Aorta (tissue), 5 donors: Measurements from ENCODE around the gene ABHD16B. TPM values are rescaled to one million over a fixed set of nuclear protein-coding genes. Genes with fewer than 3 reads are reported as not detected.

Experiments used
- ATAC-seq: fragments of 200-7000 bp; cut with Tn5 transposase; one replicate; pipeline ENCODE4 v1.9.1; 2022; ENCODE audit warnings: moderate library complexity; ENCODE audit not compliant: low FRiP score
- DNase-seq, 2 donors: peaks; one replicate each; pipeline ENCODE4 v3.0.0-alpha.2; 2020
- H3K27ac ChIP-seq, 2 donors: one replicate each; pipeline ENCODE4 v1.5.1; 2013; ENCODE audit warnings: low read length in 2 of 2, mild to moderate bottlenecking in 2 of 2, moderate library complexity in 2 of 2, control low read depth in 1 of 2, inconsistent platforms in 1 of 2, low read depth in 1 of 2
- H3K27me3 ChIP-seq, 2 donors: one replicate each; pipeline ENCODE4 v1.6.1; 2013; ENCODE audit warnings: control low read depth in 1 of 2, low read length in 1 of 2, mild to moderate bottlenecking in 1 of 2, moderate library complexity in 1 of 2; ENCODE audit not compliant: insufficient read depth in 2 of 2, control insufficient read depth in 1 of 2
- H3K36me3 ChIP-seq, 2 donors: one replicate each; pipeline ENCODE4 v1.6.1; 2013; ENCODE audit warnings: control low read depth in 1 of 2, low read length in 1 of 2, mild to moderate bottlenecking in 1 of 2; ENCODE audit not compliant: insufficient read depth in 2 of 2, control insufficient read depth in 1 of 2
- H3K4me1 ChIP-seq, 2 donors: one replicate each; pipeline ENCODE4 v1.6.1; 2013; ENCODE audit warnings: low read length in 2 of 2, control low read depth in 1 of 2, mild to moderate bottlenecking in 1 of 2, moderate library complexity in 1 of 2; ENCODE audit not compliant: insufficient read depth in 2 of 2, control insufficient read depth in 1 of 2
- H3K4me3 ChIP-seq, 2 donors: one replicate each; pipeline ENCODE4 v1.5.1; 2013; ENCODE audit warnings: low read length in 2 of 2, control low read depth in 1 of 2, mild to moderate bottlenecking in 1 of 2
- H3K9me3 ChIP-seq: one replicate; pipeline ENCODE4 v1.6.1; 2013; ENCODE audit warnings: mild to moderate bottlenecking, low read length; ENCODE audit not compliant: control insufficient read depth
- WGBS, 2 donors: extraction: QIAGEN DNeasy Blood & Tissue Kit; methylation state at CpG; one replicate each; pipeline ENCODE4 v1.1.7; 2013; 5-methylcytosine and 5-hydroxymethylcytosine counted together
- intact Hi-C, 2 donors: fragments of 100-400 bp; cut with DNase I; formaldehyde crosslinking; loops; one replicate each; pipeline versions ENCODE4 v1.14.2 to v1.15.0; 2022
- polyA plus RNA-seq, 2 donors: library from polyadenylated mRNA; stranded (reverse); fragments of 200-250 nt; gene quantifications; one replicate each; pipeline ENCODE4 v1.2.3, GENCODE V29; 2013
- total RNA-seq, 2 donors: library from RNA; stranded (reverse); fragmentation: NEBNext Ultra II Directional; extraction: Animal tissue kit (Norgen Biotek cat#: 25700); gene quantifications; one replicate each; pipeline ENCODE4 v1.2.1, GENCODE V29; 2021
- donor health status: healthy with polysubstance abuse.
- donor health status: Bipolar disorder and iron deficiency.
- donor health status: DM: no; HTN: no; CAD: no.
- donor health status: DM: no; HTN: no; CAD: no.
- donor health status: DM: yes; HTN: yes; CAD: no.

ABHD16B gene
- total and polyA plus RNA-seq, 4 donors, result 0.38 TPM; not detected in 3

DNA sequence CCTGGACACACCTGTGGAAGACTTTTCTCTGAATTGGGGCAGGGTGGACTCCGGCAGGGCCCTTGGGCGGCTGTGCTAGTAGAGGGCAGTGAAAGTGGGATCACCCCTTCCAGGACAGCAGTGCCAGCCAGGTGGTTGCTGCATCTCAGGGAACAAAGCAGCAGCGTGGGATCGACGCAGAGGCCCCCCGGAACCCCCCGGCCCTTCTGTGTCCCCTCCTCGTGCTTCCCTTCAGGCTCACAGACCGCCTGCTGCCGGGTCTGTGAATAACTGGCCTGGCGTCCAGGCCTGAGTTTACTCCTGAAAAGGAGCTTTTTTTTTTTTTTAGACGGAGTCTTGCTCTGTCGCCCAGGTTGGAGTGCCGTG is 24.7 kb downstream of the ABHD16B start:
- intact Hi-C loops, result no loop called here
- WGBS, 2 donors, result 93 to 98% methylated on average over 14 of the region's 14 CpGs

DNA sequence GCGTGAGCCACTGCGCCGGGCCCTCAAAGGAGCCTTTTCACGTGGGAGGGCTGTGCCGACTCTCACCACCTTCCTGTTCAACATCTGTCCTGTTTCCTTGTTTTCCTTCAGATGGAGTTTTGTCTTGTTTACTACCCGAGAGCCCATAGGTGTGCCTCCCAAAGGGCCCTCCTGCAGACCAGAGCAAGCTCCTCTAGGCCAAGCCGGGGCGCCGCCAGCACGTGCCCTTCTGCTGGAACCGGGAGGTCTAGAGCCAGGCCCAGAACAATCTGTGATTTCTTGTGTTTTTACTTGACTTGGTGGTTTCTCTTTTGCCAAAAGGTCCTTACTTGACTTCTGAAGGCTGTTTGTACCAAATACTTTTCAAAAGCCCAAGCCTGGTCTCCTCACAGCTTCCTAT is 25.6 kb downstream of the ABHD16B start:
- Histone ChIP-seq H3K27me3 (no peaks in the 10 kb centered on the region), H3K4me3 (no peak overlapping the region), H3K4me1 (no peaks in the 10 kb centered on the region), H3K9me3 (no peaks in the 10 kb centered on the region), H3K36me3 (peaks cover 0 to 13% of the 10 kb centered on the region in 2 donors), H3K27ac (no peak overlapping the region)
- 90 to 93% methylated on average over 11 of the region's 11 CpGs for WGBS, 2 donors
- intact Hi-C loops, result no loop called here
- DNase-seq (no peak), ATAC-seq (no peak)

More for the DNA sequence above, 24.7 kb downstream of the ABHD16B start:
- Histone ChIP-seq H3K9me3 (no peaks in the 10 kb centered on the region), H3K27ac (no peak overlapping the region), H3K36me3 (peaks cover 0 to 11% of the 10 kb centered on the region in 2 donors), H3K27me3 (no peaks in the 10 kb centered on the region), H3K4me3 (no peak overlapping the region), H3K4me1 (no peaks in the 10 kb centered on the region)
- ATAC-seq, result no peak
- DNase-seq, result no peak

DNA sequence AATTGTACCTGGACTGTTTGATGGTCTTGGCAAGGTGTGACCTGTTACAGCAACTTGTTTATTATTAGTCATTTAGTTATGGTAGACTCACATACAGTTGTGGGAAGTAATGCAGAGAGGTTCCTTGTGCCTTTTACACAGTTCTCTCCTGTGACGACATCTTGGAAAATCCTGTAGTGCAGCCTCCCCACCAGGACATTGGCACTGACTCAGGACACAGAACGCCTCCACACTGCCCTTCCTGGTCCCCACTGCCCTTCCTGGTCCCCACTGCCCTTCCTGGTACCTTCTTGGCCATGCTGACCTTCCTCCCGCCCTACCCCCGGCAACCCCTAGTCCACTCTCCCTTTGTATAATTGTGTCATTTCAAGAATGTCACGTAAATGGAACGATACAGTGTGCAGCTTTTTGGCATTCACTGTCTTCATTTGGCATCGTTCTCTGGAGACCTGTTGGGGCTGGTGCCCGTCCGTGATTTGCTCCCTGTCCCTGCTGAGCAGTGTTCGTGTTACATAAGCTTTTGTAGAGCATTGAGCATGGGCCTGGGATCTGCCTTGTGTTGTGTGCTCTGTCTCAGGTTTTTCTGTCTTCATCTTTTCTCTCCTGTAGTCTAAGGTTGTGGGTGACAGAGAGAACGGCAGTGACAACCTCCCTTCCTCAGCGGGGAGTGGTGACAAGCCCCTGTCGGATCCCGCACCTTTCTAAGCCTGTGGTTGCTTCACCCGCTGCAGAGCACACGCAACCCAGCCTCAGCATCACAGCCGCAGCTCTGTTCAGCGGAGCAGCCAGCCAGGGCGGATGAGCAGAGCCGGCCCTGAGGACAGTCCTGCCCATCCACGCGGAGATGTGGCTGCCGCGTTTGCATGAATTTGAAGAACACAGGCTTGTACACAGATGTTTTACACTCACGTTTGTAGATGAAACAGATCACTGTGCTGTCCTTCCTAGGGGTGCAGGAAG is 28.2 kb downstream of the ABHD16B start:
- no peak overlapping the region for H3K27ac ChIP-seq
- peaks cover 0 to 8% of the 10 kb centered on the region in 2 donors for H3K36me3 ChIP-seq
- intact Hi-C loops, result loop anchor here in 1 of 2 donors (10.0 kb wide), 1 partner anchor 265 kb away; the partner anchor contains the start of gene GMEB2
- H3K9me3 ChIP-seq, result no peaks in the 10 kb centered on the region
- no peak for ATAC-seq
- WGBS, 2 donors, result 88% methylated on average over 25 of the region's 25 CpGs
- no peaks in the 10 kb centered on the region for H3K27me3 ChIP-seq
- no peak for DNase-seq
- H3K4me3 ChIP-seq, result no peak overlapping the region
- H3K4me1 ChIP-seq, result no peaks in the 10 kb centered on the region

DNA sequence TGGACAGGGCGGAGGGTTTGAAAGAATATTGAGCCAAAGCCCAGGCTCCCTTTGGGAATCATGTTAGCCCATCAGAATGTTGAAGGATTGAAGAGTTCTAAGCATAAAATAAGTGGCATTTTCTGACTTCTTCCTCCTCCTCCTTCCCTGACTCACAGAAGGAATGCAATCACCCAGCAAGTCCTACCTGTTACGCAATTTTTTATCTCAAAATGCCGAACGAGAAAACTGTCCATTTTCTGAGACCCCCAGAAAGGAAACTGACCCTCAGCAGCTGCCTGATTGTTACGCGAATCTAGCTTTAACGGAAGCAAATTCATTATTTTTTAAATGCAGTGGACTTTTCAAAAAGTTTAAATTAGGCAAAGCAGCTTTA is 28.9 kb downstream of the ABHD16B start:
- intact Hi-C loops, result loop anchor here in 1 of 2 donors (10.0 kb wide), 1 partner anchor 265 kb away; the partner anchor contains the start of gene GMEB2

DNA sequence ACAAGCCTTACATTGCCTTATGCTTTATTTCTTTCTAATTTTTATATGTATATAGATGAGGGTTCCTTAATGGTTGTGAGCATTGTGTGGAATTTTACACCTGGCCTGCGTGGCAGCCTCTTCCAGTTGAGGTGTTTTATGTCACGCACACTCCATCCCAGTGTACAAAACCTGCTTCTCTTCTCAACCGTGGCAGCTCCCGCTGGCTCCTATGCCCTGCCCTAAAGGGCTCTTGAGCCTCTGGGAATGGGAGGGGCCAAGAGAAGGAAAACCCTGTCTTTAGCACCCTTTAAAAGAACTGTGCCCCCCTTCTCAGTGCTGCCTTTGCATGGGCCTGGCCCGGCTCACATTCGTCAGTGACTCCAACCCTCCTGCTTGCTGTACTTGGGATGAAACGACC is 29.3 kb downstream of the ABHD16B start:
- Histone ChIP-seq H3K9me3 (no peaks in the 10 kb centered on the region), H3K4me1 (no peaks in the 10 kb centered on the region), H3K27me3 (no peaks in the 10 kb centered on the region), H3K36me3 (peaks cover 0 to 7% of the 10 kb centered on the region in 2 donors), H3K4me3 (no peak overlapping the region), H3K27ac (no peak overlapping the region)
- ATAC-seq (no peak), DNase-seq (no peak)
- 86 to 89% methylated on average over 7 of the region's 7 CpGs for WGBS, 2 donors
- intact Hi-C loops, result loop anchor here in 1 of 2 donors (10.0 kb wide), 1 partner anchor 266 kb away; the partner anchor contains the start of gene GMEB2

More for the DNA sequence above, 28.9 kb downstream of the ABHD16B start:
- ATAC-seq (no peak), DNase-seq (no peak)
- H3K4me1 ChIP-seq, result no peaks in the 10 kb centered on the region
- peaks cover 0 to 7% of the 10 kb centered on the region in 2 donors for H3K36me3 ChIP-seq
- WGBS, 2 donors, result 89 to 92% methylated on average over 7 of the region's 7 CpGs
- H3K27ac ChIP-seq, result no peak overlapping the region
- H3K9me3 ChIP-seq, result no peaks in the 10 kb centered on the region
- no peaks in the 10 kb centered on the region for H3K27me3 ChIP-seq
- no peak overlapping the region for H3K4me3 ChIP-seq

DNA sequence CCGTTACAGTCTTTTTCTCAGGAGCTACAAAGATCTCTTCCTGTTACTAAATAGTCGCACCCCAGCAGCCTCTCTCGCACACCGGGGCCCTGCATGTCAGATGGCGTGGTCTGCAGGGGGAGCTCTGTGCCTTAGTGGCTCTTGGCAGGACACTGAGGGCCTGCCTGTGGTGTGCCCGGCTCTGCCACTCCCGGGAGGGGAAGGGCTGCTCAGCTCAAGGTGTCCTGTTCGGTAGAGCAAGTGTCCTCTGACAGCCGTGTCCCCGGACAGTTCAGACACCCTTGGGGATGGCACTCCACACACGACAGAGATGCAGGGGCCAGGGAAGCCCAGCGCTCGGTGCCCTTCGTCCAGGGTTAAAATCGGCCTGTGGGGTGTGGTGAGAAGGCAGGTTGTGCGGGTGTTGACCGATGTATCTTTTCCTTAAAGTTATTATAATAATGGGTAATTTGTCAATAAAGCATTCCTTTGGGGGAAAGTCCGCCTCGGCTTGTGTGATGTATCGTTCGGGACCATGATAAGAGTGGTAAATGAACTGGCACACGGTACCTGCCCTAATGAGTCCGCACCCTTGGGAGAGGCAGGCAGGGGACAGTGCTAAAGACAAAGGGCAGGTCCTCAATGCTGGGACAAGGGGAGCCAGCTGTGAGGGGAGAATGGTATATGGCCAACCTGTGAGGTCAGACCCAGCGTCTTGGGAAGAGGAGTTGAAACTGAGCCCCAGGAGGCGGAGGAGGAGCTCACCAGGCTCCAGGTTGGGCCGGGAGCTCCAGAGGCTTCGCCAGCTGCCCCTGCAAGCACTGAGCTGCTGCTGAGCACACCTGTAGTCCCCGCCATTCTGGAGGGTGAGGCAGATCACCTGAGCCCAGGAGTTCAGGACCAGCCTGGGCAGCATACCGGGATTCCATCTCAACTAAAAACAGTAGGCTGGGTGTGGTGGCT is 30.0 kb downstream of the ABHD16B start:
- Histone ChIP-seq H3K4me3 (no peak overlapping the region), H3K9me3 (no peaks in the 10 kb centered on the region), H3K27me3 (no peaks in the 10 kb centered on the region), H3K4me1 (peaks cover 0 to 2% of the 10 kb centered on the region in 2 donors), H3K27ac (no peak overlapping the region), H3K36me3 (peaks cover 0 to 7% of the 10 kb centered on the region in 2 donors)
- intact Hi-C loops, result loop anchor here in 1 of 2 donors (10.0 kb wide), 1 partner anchor 267 kb away; the partner anchor contains the start of gene GMEB2
- DNase-seq, result no peak
- no peak for ATAC-seq
- 88 to 89% methylated on average over 29 of the region's 29 CpGs for WGBS, 2 donors

DNA sequence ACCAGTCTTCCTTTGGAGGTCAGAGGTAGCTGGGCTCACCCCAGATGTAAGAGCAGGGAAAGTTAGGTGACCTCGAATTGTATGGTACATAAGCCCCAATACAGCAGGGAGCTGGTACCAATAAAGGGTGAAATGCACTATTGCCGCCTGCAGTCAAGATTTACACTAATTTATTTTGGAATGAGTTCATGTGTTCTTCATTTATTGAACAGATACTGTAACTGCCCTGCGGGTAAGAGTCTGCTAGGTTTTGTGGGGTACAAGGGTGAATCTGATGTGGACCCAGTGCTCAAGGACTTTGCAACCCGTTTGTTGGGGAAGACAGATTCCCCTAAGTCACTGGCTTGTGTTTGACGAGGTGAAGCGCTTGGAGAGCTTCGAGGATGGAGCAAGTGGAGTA is 31.1 kb downstream of the ABHD16B start:
- Histone ChIP-seq H3K27me3 (no peaks in the 10 kb centered on the region), H3K9me3 (no peaks in the 10 kb centered on the region), H3K4me1 (peaks cover 0 to 4% of the 10 kb centered on the region in 2 donors), H3K36me3 (peaks cover 0 to 7% of the 10 kb centered on the region in 2 donors), H3K27ac (no peak overlapping the region), H3K4me3 (no peak overlapping the region)
- intact Hi-C loops, result loop anchor here in 1 of 2 donors (10.0 kb wide), 1 partner anchor 268 kb away; the partner anchor contains the start of gene GMEB2
- ATAC-seq (no peak), DNase-seq (no peak)
- 86 to 87% methylated on average over 7 of the region's 7 CpGs for WGBS, 2 donors

DNA sequence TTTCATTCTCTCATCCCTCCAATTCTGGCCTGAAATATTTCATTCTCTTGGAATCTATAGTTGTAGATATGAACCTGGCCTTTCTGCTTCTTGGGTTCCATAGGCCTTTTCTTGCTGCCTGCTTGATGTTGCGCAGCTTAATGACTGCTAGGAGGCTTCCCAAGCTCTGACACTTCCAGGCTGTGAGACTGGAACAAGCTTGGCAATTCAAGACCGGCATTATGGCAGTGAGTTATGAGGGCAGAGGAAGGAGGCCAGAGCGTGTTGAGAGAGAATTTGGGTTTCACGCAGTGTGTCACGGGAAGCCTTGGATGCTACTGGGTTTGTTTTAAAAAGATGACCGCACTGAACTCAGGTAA is 32.7 kb downstream of the ABHD16B start:
- no peak overlapping the region for H3K4me3 ChIP-seq
- no peak for DNase-seq
- ATAC-seq, result no peak
- peaks cover 0 to 7% of the 10 kb centered on the region in 2 donors for H3K36me3 ChIP-seq
- peaks cover 0 to 4% of the 10 kb centered on the region in 2 donors for H3K4me1 ChIP-seq
- 7 to 12% methylated on average over 6 of the region's 6 CpGs for WGBS, 2 donors
- H3K9me3 ChIP-seq, result no peaks in the 10 kb centered on the region
- no peaks in the 10 kb centered on the region for H3K27me3 ChIP-seq
- intact Hi-C loops, result loop anchor here in 1 of 2 donors (10.0 kb wide), 1 partner anchor 269 kb away; the partner anchor contains the start of gene GMEB2
- H3K27ac ChIP-seq, result no peak overlapping the region
